HepG2 (cell line): Measurements from ENCODE around the gene DUS1L. TPM values are rescaled to one million over a fixed set of nuclear protein-coding genes. Genes with fewer than 3 reads are reported as not detected.

Source experiments
- CC2D1A ChIP-seq: sonication (generic); formaldehyde crosslinking; IDR thresholded peaks from 2 replicates; pipeline ENCODE4 v1.8.1; 2023; ENCODE audit warnings: mild to moderate bottlenecking, missing genetic modification reagents
- FOXJ3 ChIP-seq: sonication (generic); formaldehyde crosslinking; IDR thresholded peaks from 2 replicates; pipeline ENCODE4 v1.4.0; 2020; ENCODE audit warnings: missing genetic modification reagents, mild to moderate bottlenecking, borderline replicate concordance
- FOXK2 ChIP-seq: fragments of 450-650 bp; IDR thresholded peaks from 2 replicates; pipeline ENCODE4 v1.6.1; 2016
- KDM2A ChIP-seq: sonication (generic); formaldehyde crosslinking; IDR thresholded peaks from 2 replicates; pipeline ENCODE4 v1.4.0; 2020; ENCODE audit warnings: low read depth, missing genetic modification reagents, borderline replicate concordance
- MBNL3 ChIP-seq: fragments of 250-450 bp; sonication (Bioruptor Pico); conservative IDR thresholded peaks from 2 replicates; pipeline ENCODE4 v1.8.0; 2022; ENCODE audit warnings: mild to moderate bottlenecking, inconsistent platforms
- NFYC ChIP-seq: IDR thresholded peaks from 2 replicates; pipeline ENCODE4 v1.6.1; 2016; ENCODE audit warnings: missing genetic modification reagents, missing compliant biosample characterization
- NRL ChIP-seq: sonication (generic); formaldehyde crosslinking; IDR thresholded peaks from 2 replicates; pipeline ENCODE4 v1.5.0; 2020; ENCODE audit warnings: missing genetic modification reagents, mild to moderate bottlenecking, moderate library complexity, borderline replicate concordance
- SIN3A ChIP-seq: IDR thresholded peaks from 2 replicates; pipeline ENCODE4 v1.6.1; 2011; ENCODE audit warnings: low read depth, mild to moderate bottlenecking, control low read depth, low read length, borderline replicate concordance
- TBX2 ChIP-seq: sonication (generic); formaldehyde crosslinking; IDR thresholded peaks from 2 replicates; pipeline ENCODE4 v1.5.0; 2020; ENCODE audit warnings: missing genetic modification reagents, mild to moderate bottlenecking, borderline replicate concordance
- TSC22D2 ChIP-seq: sonication (generic); formaldehyde crosslinking; IDR thresholded peaks from 2 replicates; pipeline ENCODE4 v1.5.1; 2020; ENCODE audit warnings: missing genetic modification reagents, mild to moderate bottlenecking, borderline replicate concordance
- ZNF3 ChIP-seq: IDR thresholded peaks from 2 replicates; pipeline ENCODE4 v1.7.0; 2017; ENCODE audit warnings: inconsistent platforms
- ZNF30 ChIP-seq: sonication (generic); formaldehyde crosslinking; IDR thresholded peaks from 2 replicates; pipeline ENCODE4 v1.5.0; 2020; ENCODE audit warnings: mild to moderate bottlenecking, missing genetic modification reagents
- ZNF326 ChIP-seq: sonication (generic); formaldehyde crosslinking; IDR thresholded peaks from 2 replicates; pipeline ENCODE4 v1.4.0; 2020; ENCODE audit warnings: missing genetic modification reagents, borderline replicate concordance
- ZNF572 ChIP-seq: sonication (generic); formaldehyde crosslinking; IDR thresholded peaks from 2 replicates; pipeline ENCODE4 v1.5.1; 2020; ENCODE audit warnings: mild to moderate bottlenecking, missing genetic modification reagents
- polyA plus RNA-seq, 8 experiments: library from polyadenylated mRNA; depleted of rRNA in 3 of 8; stranded (reverse) in 7 of 8; unstranded in 1 of 8; fragments of >200 nt; fragmentation: Illumina TruSeq in 4 of 8; extraction: Trizol in 4 of 8; gene quantifications; 2 replicates each; pipeline versions ENCODE4 v1.2.1 to v1.2.3, GENCODE V29; 2011 to 2016; ENCODE audit warnings: low read depth in 4 of 8, missing spikeins in 1 of 8, mixed read lengths in 1 of 8; ENCODE audit not compliant: insufficient read depth in 1 of 8
- total RNA-seq, 5 experiments: library from RNA; depleted of rRNA; stranded (reverse); fragments of >200 nt; fragmentation: Illumina TruSeq; extraction: Trizol; gene quantifications; 2 replicates each; pipeline ENCODE4 v1.2.3, GENCODE V29; 2016; ENCODE audit warnings: low read depth in 1 of 5
- TF ChIP-seq, protein P1 (sequence below): IDR thresholded peaks from 2 replicates; pipeline ENCODE4 v1.6.1; 2016; ENCODE audit warnings: low read depth
- TF ChIP-seq, protein P2 (sequence below): sonication (generic); formaldehyde crosslinking; IDR thresholded peaks from 2 replicates; pipeline ENCODE4 v1.4.0; 2020; ENCODE audit warnings: missing genetic modification reagents
- TF ChIP-seq, protein P3 (sequence below): sonication (generic); formaldehyde crosslinking; conservative IDR thresholded peaks from 2 replicates; pipeline ENCODE4 v1.8.0; 2022; ENCODE audit warnings: missing genetic modification reagents
- TF ChIP-seq, protein P4 (sequence below): sonication (generic); formaldehyde crosslinking; IDR thresholded peaks from 2 replicates; pipeline ENCODE4 v1.8.0; 2022; ENCODE audit warnings: low read depth, missing genetic modification reagents
- TF ChIP-seq, protein P5 (sequence below), 2 experiments: sonication (generic) in 1 of 2; formaldehyde crosslinking in 1 of 2; IDR thresholded peaks; 2 replicates each; pipeline versions ENCODE4 v1.5.1 to v1.6.1; 2011 to 2020; ENCODE audit warnings: borderline replicate concordance in 1 of 2, low read depth in 1 of 2, low read length in 1 of 2, mild to moderate bottlenecking in 1 of 2, missing genetic modification reagents in 1 of 2, moderate library complexity in 1 of 2

The DUS1L gene
- total and polyA plus RNA-seq, 2 of the 13 experiments (the other 11 are each of a cell fraction or from before 2014, with no cell fraction given), result 81.0 to 109 TPM

DNA sequence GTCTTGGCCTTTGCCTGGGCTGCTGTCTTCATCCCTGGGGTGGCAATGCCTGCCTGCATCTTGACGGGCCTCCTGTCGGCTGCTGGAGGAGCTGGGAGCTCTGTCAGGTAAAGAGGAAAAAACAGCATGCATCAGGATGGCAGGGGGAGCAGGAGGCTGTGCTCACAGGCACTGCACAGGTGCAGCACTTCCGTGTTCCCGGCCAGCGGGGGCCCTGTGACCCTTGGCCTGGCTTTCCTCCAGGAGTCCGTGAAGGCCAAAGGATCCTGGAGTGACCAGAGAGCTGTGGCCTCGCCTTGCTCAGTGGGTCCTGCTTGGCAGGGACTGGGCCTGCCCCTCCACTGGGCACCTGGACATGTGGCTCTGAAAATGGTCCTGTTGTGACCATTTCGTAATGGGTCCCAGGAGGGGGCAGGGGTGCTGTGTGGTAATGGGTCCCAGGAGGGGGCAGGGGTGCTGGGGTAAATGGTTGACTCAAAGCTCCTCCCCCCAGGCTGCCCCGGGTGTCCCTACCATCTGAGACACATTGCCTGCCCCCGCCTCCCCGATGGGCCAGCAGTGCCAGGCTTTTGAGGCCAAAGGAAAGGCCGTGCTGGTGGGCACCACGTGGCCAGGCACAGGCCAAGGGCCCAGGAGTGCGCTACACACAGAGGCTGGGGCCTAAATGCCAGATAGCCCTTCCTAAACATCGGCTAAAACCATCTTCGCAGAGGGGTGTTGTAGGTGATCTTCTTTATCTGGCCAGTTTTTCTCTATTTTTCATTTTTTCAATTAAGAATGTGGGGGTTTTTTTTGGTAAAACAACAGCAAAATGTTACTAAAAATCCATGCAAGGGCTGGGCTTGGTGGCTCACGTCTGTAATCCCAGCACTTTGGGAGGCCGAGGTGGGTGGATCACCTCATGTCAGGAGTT is 36.4 kb upstream of the DUS1L start (continued):
- TF ChIP-seq ZNF572 (CRISPR knock-in tag) (0 out of 2 replicates have a peak, but pooled peaks have one; percentile 9), ZNF326 (CRISPR knock-in tag) (peak; percentile 72), FOXK2 (peak; percentile 15; the same call in 1 of the 2 replicates), MBNL3 (no peak), FOXJ3 (CRISPR knock-in tag) (no peak; the same call in 1 of the 2 replicates), TBX2 (CRISPR knock-in tag) (peak; percentile 90), TSC22D2 (CRISPR knock-in tag) (peak; percentile 90; the same call in 1 of the 2 replicates), KDM2A (CRISPR knock-in tag) (peak; percentile 87), NRL (CRISPR knock-in tag) (peak; percentile 91), SIN3A (peak; percentile 91; the same call in 1 of the 2 replicates), CC2D1A (CRISPR knock-in tag) (0 out of 2 replicates have a peak, but pooled peaks have one; percentile 22), ZNF3 (CRISPR knock-in tag) (0 out of 2 replicates have a peak, but pooled peaks have one; percentile 12), NFYC (CRISPR knock-in tag) (peak; percentile 54), ZNF30 (CRISPR knock-in tag) (no peak)
- TF ChIP-seq, protein P1, sequence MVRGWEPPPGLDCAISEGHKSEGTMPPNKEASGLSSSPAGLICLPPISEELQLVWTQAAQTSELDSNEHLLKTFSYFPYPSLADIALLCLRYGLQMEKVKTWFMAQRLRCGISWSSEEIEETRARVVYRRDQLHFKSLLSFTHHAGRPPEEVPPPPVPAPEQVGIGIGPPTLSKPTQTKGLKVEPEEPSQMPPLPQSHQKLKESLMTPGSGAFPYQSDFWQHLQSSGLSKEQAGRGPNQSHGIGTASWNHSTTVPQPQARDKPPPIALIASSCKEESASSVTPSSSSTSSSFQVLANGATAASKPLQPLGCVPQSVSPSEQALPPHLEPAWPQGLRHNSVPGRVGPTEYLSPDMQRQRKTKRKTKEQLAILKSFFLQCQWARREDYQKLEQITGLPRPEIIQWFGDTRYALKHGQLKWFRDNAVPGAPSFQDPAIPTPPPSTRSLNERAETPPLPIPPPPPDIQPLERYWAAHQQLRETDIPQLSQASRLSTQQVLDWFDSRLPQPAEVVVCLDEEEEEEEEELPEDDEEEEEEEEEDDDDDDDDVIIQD (CRISPR knock-in tag), result peak; percentile 12; the same call in 1 of the 2 replicates
- TF ChIP-seq, protein P2, sequence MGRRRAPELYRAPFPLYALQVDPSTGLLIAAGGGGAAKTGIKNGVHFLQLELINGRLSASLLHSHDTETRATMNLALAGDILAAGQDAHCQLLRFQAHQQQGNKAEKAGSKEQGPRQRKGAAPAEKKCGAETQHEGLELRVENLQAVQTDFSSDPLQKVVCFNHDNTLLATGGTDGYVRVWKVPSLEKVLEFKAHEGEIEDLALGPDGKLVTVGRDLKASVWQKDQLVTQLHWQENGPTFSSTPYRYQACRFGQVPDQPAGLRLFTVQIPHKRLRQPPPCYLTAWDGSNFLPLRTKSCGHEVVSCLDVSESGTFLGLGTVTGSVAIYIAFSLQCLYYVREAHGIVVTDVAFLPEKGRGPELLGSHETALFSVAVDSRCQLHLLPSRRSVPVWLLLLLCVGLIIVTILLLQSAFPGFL (CRISPR knock-in tag), result no peak
- TF ChIP-seq, protein P3, sequence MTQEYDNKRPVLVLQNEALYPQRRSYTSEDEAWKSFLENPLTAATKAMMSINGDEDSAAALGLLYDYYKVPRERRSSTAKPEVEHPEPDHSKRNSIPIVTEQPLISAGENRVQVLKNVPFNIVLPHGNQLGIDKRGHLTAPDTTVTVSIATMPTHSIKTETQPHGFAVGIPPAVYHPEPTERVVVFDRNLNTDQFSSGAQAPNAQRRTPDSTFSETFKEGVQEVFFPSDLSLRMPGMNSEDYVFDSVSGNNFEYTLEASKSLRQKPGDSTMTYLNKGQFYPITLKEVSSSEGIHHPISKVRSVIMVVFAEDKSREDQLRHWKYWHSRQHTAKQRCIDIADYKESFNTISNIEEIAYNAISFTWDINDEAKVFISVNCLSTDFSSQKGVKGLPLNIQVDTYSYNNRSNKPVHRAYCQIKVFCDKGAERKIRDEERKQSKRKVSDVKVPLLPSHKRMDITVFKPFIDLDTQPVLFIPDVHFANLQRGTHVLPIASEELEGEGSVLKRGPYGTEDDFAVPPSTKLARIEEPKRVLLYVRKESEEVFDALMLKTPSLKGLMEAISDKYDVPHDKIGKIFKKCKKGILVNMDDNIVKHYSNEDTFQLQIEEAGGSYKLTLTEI (CRISPR knock-in tag), result no peak
- TF ChIP-seq, protein P4, sequence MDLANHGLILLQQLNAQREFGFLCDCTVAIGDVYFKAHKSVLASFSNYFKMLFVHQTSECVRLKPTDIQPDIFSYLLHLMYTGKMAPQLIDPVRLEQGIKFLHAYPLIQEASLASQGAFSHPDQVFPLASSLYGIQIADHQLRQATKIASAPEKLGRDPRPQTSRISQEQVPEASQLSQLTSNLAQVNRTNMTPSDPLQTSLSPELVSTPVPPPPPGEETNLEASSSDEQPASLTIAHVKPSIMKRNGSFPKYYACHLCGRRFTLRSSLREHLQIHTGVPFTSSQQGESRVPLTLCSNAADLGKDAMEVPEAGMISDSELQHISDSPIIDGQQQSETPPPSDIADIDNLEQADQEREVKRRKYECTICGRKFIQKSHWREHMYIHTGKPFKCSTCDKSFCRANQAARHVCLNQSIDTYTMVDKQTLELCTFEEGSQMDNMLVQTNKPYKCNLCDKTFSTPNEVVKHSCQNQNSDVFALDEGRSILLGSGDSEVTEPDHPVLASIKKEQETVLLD, result peak; percentile 70; the same call in 1 of the 2 replicates
- TF ChIP-seq, protein P5, sequence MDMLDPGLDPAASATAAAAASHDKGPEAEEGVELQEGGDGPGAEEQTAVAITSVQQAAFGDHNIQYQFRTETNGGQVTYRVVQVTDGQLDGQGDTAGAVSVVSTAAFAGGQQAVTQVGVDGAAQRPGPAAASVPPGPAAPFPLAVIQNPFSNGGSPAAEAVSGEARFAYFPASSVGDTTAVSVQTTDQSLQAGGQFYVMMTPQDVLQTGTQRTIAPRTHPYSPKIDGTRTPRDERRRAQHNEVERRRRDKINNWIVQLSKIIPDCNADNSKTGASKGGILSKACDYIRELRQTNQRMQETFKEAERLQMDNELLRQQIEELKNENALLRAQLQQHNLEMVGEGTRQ (IDR thresholded peaks at IDR 0.05; ENCODE audit: low read depth, low read length), result 0 out of 2 replicates have a peak, but pooled peaks have one; percentile 45
- TF ChIP-seq, protein P5 (CRISPR knock-in tag; IDR thresholded peaks at IDR 0.05; ENCODE audit: borderline replicate concordance), result peak; percentile 11; the same call in 1 of the 2 replicates
